ENCODE results near the gene PCSK6. TPM values are rescaled to one million over a fixed set of nuclear protein-coding genes. Genes with fewer than 3 reads are reported as not detected.

The PCSK6 gene
- total RNA-seq, 1 experiment from 2014 or later: 3.7 TPM

DNA sequence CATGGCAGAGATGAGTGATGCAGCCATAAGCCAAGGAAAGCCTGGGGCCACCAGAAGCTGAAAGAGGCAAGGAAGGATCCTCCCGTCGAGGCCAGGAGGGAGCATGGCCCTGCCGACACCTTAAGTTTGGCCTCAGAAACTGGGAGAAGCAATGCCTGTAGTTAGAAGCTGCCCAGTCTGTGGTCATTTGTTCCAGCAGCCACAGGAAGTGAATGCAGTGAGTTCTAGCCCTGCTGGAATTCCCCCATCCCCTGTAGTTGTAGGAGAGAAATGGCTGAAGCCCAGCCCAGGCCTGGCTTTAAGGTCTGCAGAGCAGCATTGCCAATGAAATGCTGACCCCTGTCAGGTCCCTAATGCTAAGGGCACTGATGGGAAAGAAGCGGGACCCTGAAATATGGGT lies 225.5 kb downstream of the PCSK6 start:
- Histone ChIP-seq H3K4me2 (ENCODE audit: low read length) (no peak overlapping the region), H3K9me2 (replicated peaks; ENCODE audit: low read length) (no peaks in the 10 kb centered on the region), H3K79me2 (ENCODE audit: low read length) (no peaks in the 10 kb centered on the region), H3F3A (ENCODE audit: low read length, unreplicated experiment) (no peaks in the 10 kb centered on the region), H4K20me1 (ENCODE audit: low read length) (no peaks in the 10 kb centered on the region), H3K27ac (ENCODE audit: low read length) (no peak overlapping the region), H3K9ac (ENCODE audit: low read length) (no peak overlapping the region), H3K4me3 (ENCODE audit: low read length) (no peak overlapping the region), H3K36me3 (ENCODE audit: low read depth, low read length) (no peaks in the 10 kb centered on the region), H3K4me1 (ENCODE audit: insufficient read depth, low read length) (no peaks in the 10 kb centered on the region), H3K27me3 (ENCODE audit: low read length) (no peaks in the 10 kb centered on the region), H3K9me3 (ENCODE audit: low read length) (no peaks in the 10 kb centered on the region), H2AFZ (ENCODE audit: low read length) (no peak overlapping the region)
- no TSS peak for BruUV-seq (replicated peaks)
- POLR2A ChIA-PET (ENCODE audit: unreplicated experiment): no interaction called here
- ATAC-seq (no peak), DNase-seq (no peak)
- TF ChIP-seq EZH2 (IDR thresholded peaks at IDR 0.05; ENCODE audit: low read length, unreplicated experiment) (no peak), EZH2phosphoT487 (IDR thresholded peaks at IDR 0.05; ENCODE audit: borderline replicate concordance, low read length) (no peak)
- TF ChIP-seq, protein P1, sequence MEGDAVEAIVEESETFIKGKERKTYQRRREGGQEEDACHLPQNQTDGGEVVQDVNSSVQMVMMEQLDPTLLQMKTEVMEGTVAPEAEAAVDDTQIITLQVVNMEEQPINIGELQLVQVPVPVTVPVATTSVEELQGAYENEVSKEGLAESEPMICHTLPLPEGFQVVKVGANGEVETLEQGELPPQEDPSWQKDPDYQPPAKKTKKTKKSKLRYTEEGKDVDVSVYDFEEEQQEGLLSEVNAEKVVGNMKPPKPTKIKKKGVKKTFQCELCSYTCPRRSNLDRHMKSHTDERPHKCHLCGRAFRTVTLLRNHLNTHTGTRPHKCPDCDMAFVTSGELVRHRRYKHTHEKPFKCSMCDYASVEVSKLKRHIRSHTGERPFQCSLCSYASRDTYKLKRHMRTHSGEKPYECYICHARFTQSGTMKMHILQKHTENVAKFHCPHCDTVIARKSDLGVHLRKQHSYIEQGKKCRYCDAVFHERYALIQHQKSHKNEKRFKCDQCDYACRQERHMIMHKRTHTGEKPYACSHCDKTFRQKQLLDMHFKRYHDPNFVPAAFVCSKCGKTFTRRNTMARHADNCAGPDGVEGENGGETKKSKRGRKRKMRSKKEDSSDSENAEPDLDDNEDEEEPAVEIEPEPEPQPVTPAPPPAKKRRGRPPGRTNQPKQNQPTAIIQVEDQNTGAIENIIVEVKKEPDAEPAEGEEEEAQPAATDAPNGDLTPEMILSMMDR (conservative IDR thresholded peaks at IDR 0.05; ENCODE audit: low read depth, low read length): no peak
- CTCF ChIA-PET: no interaction called here
- intact Hi-C loops (cut with micrococcal nuclease): no loop called here

DNA sequence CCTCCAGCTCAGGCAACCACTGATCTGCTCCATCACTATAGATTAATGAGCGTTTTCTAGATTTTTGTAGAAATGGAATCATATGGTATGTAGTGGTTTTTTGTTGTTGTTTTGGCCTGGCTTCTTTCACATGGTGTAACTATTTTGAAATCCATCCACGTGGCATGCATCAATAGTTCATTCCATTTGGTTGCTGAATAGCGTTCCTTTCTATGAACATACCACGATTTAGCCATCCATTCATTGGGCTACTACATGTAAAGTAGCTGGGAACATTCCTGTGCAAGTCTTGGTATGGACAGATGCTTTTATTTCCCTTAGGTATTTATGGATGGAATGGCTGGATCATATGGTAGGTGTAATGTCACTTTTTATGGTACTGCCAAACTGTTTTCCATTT lies 227.0 kb downstream of the PCSK6 start:
- ATAC-seq (no peak), DNase-seq (no peak)
- TF ChIP-seq EZH2 (IDR thresholded peaks at IDR 0.05; ENCODE audit: low read length, unreplicated experiment) (no peak), EZH2phosphoT487 (IDR thresholded peaks at IDR 0.05; ENCODE audit: borderline replicate concordance, low read length) (no peak)
- TF ChIP-seq, protein P1 (conservative IDR thresholded peaks at IDR 0.05; ENCODE audit: low read depth, low read length): no peak
- BruUV-seq (replicated peaks): no TSS peak
- POLR2A ChIA-PET (ENCODE audit: unreplicated experiment): no interaction called here
- no peaks in the 10 kb centered on the region for H3K4me1 ChIP-seq (ENCODE audit: insufficient read depth, low read length)
- H2AFZ ChIP-seq (ENCODE audit: low read length): no peak overlapping the region
- H3K27me3 ChIP-seq (ENCODE audit: low read length): no peaks in the 10 kb centered on the region
- intact Hi-C loops (cut with micrococcal nuclease): no loop called here
- no peaks in the 10 kb centered on the region for H4K20me1 ChIP-seq (ENCODE audit: low read length)
- no peaks in the 10 kb centered on the region for H3K9me2 ChIP-seq (replicated peaks; ENCODE audit: low read length)
- no peak overlapping the region for H3K4me3 ChIP-seq (ENCODE audit: low read length)
- no peak overlapping the region for H3K27ac ChIP-seq (ENCODE audit: low read length)
- no peaks in the 10 kb centered on the region for H3K9me3 ChIP-seq (ENCODE audit: low read length)
- H3K4me2 ChIP-seq (ENCODE audit: low read length): no peak overlapping the region
- no peak overlapping the region for H3K9ac ChIP-seq (ENCODE audit: low read length)
- H3K79me2 ChIP-seq (ENCODE audit: low read length): no peaks in the 10 kb centered on the region
- CTCF ChIA-PET: no interaction called here
- H3K36me3 ChIP-seq (ENCODE audit: low read depth, low read length): no peaks in the 10 kb centered on the region
- no peaks in the 10 kb centered on the region for H3F3A ChIP-seq (ENCODE audit: low read length, unreplicated experiment)

DNA sequence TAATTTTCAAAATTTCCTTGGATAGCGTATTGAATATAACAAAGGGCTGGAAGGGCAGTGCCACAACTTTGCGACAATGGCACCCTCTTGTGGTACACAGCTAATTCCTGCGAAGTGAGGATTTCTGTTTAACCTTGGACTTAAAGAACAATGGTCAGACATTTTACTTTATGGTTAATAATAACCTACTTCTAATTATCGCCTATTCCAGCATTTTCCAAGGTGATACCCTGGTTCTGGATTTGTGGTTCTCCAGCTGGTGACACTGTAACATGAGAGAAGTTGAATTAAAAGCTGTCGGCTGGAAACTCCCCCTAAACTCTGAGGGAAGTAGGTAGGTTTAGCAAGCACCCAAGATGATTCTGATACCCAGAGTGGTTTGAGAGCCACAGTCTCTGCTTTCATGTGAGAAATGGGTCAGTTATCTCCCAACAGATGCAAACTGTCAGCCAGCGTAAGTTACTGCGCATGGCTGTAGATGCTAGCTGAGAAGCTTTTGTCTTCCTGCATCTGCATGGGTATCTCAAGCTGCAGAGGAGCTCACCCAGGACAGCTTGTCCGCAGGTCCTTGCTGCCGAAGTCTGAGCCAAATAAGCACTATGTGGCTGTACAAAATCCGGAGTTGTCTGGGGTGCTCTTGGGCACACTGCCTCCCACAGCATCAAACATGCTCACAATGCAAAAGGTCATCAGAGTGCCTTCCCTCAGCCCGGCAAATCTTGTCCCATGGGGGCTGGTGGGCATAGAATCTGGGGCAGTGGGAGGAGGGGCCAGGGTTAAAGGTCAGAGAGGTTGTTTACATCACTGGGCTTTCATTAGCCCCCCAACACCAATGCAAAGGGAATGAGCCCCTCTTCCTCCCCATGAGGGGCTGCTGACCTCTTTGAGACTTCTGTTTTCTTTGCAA lies 231.0 kb downstream of the PCSK6 start:
- Histone ChIP-seq H2AFZ (ENCODE audit: low read length) (peak overlapping the region; percentile 82), H3F3A (ENCODE audit: low read length, unreplicated experiment) (no peaks in the 10 kb centered on the region), H3K9me3 (ENCODE audit: low read length) (no peaks in the 10 kb centered on the region), H3K9ac (ENCODE audit: low read length) (no peak overlapping the region), H3K36me3 (ENCODE audit: low read depth, low read length) (no peaks in the 10 kb centered on the region), H3K4me2 (ENCODE audit: low read length) (peak overlapping the region; percentile 71), H3K4me1 (ENCODE audit: insufficient read depth, low read length) (no peaks in the 10 kb centered on the region), H3K79me2 (ENCODE audit: low read length) (no peaks in the 10 kb centered on the region), H4K20me1 (ENCODE audit: low read length) (no peaks in the 10 kb centered on the region), H3K9me2 (replicated peaks; ENCODE audit: low read length) (no peaks in the 10 kb centered on the region), H3K4me3 (ENCODE audit: low read length) (peak overlapping the region; percentile 34; the same call in 1 of the 2 replicates), H3K27me3 (ENCODE audit: low read length) (no peaks in the 10 kb centered on the region), H3K27ac (ENCODE audit: low read length) (no peak overlapping the region)
- TF ChIP-seq EZH2 (IDR thresholded peaks at IDR 0.05; ENCODE audit: low read length, unreplicated experiment): no peak
- TF ChIP-seq, protein P1 (conservative IDR thresholded peaks at IDR 0.05; ENCODE audit: low read depth, low read length): peak; percentile 95
- DNase-seq: peak; percentile 80
- no TSS peak for BruUV-seq (replicated peaks)
- CTCF ChIA-PET: interaction anchor here (1.0 kb wide), 1 partner anchor 168 kb away, joined by 3 read pairs; no protein-coding TSS in a partner anchor
- POLR2A ChIA-PET (ENCODE audit: unreplicated experiment): no interaction called here
- intact Hi-C loops (cut with micrococcal nuclease): loop anchor here (1.0 kb wide), 2 partner anchors 169 to 243 kb away; no protein-coding TSS in a partner anchor
- peak; percentile 87 for ATAC-seq

All from PC-3 (cell line).